Activated naive CD4-positive, alpha-beta T cell treated with anti-CD3 and anti-CD28 coated beads for 36 hours (primary cell): ENCODE measurements around the gene DDRGK1. TPM values are rescaled to one million over a fixed set of nuclear protein-coding genes. Genes with fewer than 3 reads are reported as not detected.

Experiments used
- CTCF ChIA-PET: fragments of 350-600 bp; sonication (Branson Sonifier 250); formaldehyde crosslinking; loops from one replicate; lab custom pipeline; 2021; ENCODE audit warnings: antibody characterized with exemption; lab: Charles Lee
- DNase-seq: peaks from one replicate; pipeline ENCODE4 v3.0.0-alpha.2; 2020
- H3K27ac Mint-ChIP-seq: one replicate; pipeline ENCODE4 v1.8.0; 2021; ENCODE audit warnings: mild to moderate bottlenecking, mixed read lengths
- H3K27me3 Mint-ChIP-seq: one replicate; pipeline ENCODE4 v1.8.0; 2021; ENCODE audit warnings: low read depth, mixed read lengths
- H3K36me3 Mint-ChIP-seq: one replicate; pipeline ENCODE4 v1.8.0; 2021; ENCODE audit warnings: low read depth, mixed read lengths
- H3K4me1 Mint-ChIP-seq: one replicate; pipeline ENCODE4 v1.8.0; 2021; ENCODE audit warnings: low read depth, mixed read lengths
- H3K4me3 Mint-ChIP-seq: one replicate; pipeline ENCODE4 v1.8.0; 2021; ENCODE audit warnings: mild to moderate bottlenecking, moderate library complexity, mixed read lengths
- H3K9me3 Mint-ChIP-seq: one replicate; pipeline ENCODE4 v1.8.0; 2021; ENCODE audit warnings: mixed read lengths
- intact Hi-C: fragments of 100-400 bp; cut with micrococcal nuclease; formaldehyde crosslinking; loops from one replicate; pipeline ENCODE4 v1.15.1; 2023
- total RNA-seq, 2 experiments: library from RNA; stranded (reverse); gene quantifications; one replicate each; pipeline ENCODE4 v1.2.3, GENCODE V29; 2021

The DDRGK1 gene
- total RNA-seq, 2 experiments from 2014 or later: 78.2 to 79.5 TPM

GRCh38 chr20:3172933-3173609, 31.4 kb downstream of the DDRGK1 start, which contains the start of gene LZTS3:
Gene LZTS3, minus strand, starts transcription at chr20:3173549. Its CDS starts 6,386 bp downstream, at chr20:3167163.
- no peak within 1 kb of the TSS for H3K27ac Mint-ChIP-seq
- intact Hi-C loops: loop anchor here (1.0 to 5.0 kb wide), 2 partner anchors 16 to 56 kb away; no protein-coding TSS in a partner anchor
- peak within 1 kb of the TSS; percentile 83 for H3K4me3 Mint-ChIP-seq
- H3K27me3 Mint-ChIP-seq: peaks cover 13% of the 10 kb centered on the region
- H3K9me3 Mint-ChIP-seq: no peaks in the 10 kb centered on the region
- H3K36me3 Mint-ChIP-seq: no peaks in the 10 kb centered on the region
- peaks cover 16% of the 10 kb centered on the region for H3K4me1 Mint-ChIP-seq
- CTCF ChIA-PET: interaction anchor here (0.5 to 0.7 kb wide), 4 partner anchors 28 to 119 kb away, joined by 3 read pairs; no protein-coding TSS in a partner anchor
- DNase-seq: peak; percentile 79

DNA sequence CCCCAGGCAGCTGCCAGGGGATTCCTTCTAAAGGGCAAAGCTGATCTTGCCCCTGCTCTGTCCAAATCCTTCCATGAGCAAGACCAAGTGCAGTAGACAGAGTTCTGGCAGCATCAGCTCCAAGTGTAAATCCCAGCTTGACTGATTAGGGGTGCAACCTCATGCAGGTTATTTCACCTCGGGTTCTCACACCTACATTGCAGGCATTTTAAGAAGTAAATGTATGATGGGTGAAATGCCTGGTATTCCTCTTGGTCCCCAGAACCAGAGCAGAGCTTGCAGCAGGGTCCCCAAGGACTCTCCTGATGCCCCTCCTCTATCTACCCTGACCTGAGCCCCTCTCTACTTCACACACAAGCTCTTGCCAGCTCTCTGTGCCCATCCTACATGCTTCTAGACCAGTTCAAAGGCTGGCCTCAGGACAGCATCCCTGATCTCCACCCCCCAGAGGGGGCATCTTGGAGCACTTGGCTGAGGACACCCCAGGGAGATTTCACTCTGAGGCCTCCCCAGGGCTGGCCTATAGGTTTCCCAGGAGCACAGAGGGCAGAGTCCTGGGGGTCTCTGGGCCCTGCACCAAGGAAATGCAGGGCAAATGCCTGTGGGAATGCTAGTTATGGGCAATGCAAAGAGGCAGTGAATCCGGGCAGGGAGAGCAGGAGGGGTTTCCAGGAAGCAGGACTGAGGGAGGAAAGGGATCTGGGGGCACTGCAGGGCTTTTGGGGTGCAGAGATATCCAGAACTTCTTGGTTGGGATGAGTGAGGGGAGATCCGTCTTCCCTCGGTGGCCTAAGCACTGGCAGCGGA, 32.2 kb downstream of the DDRGK1 start:
- Mint-ChIP-seq H3K27ac (peak overlapping the region; percentile 26), H3K4me3 (peak overlapping the region; percentile 72), H3K9me3 (no peaks in the 10 kb centered on the region), H3K4me1 (peaks cover 18% of the 10 kb centered on the region), H3K27me3 (peaks cover 13% of the 10 kb centered on the region), H3K36me3 (no peaks in the 10 kb centered on the region)
- intact Hi-C loops: loop anchor here (5.0 kb wide), 1 partner anchor 55 kb away; no protein-coding TSS in a partner anchor
- CTCF ChIA-PET: interaction anchor here (0.7 to 0.8 kb wide), 3 partner anchors 29 to 144 kb away, joined by 3 read pairs; no protein-coding TSS in a partner anchor
- DNase-seq: no peak

GRCh38 chr20:3171391-3172125, 32.9 kb downstream of the DDRGK1 start:
- Mint-ChIP-seq H3K36me3 (no peaks in the 10 kb centered on the region), H3K4me1 (peaks cover 20% of the 10 kb centered on the region), H3K4me3 (peak overlapping the region; percentile 72), H3K27ac (no peak overlapping the region), H3K27me3 (peaks cover 13% of the 10 kb centered on the region), H3K9me3 (no peaks in the 10 kb centered on the region)
- intact Hi-C loops: loop anchor here (5.0 kb wide), 1 partner anchor 54 kb away; no protein-coding TSS in a partner anchor
- no peak for DNase-seq
- CTCF ChIA-PET: interaction anchor here (0.8 kb wide), 1 partner anchor 145 kb away, joined by 3 read pairs; no protein-coding TSS in a partner anchor

DNA sequence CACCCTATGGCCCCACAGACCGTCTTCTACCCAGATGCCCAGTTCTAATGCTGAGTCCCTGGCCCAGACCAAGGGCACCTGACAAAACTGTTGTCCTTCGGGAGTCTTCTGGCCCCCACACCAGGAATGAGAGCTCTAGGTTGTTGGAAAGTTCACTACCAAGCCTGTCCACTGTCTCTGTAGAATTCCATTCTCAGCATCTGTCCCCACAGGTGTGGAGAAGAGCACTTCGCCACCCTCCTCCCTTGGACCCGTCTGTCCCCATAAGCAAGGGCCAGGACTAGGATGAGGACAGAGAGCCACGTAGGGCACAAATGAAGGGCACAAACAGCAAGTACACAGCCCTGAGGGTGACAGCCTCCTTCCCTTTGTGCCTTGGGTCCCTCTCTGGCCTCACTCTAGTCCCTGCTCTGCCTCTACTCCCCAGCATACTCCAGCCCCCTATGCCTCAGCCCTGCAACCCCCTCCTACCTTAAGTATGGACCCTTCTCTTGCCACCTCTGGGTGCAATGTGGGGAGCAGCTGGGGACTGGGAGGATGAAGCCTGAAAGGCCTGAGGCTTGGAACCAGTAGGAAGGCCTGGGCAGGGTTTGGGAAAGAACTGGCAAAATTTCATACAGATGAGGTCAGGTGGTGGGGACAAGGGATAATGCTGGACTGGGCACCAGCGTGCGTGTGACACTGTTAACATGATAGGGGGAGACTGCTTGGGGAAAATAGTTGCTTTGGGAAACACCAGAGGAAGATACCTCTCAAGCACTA, 35.5 kb downstream of the DDRGK1 start:
- Mint-ChIP-seq H3K4me1 (peaks cover 13% of the 10 kb centered on the region), H3K9me3 (no peaks in the 10 kb centered on the region), H3K27me3 (peaks cover 6% of the 10 kb centered on the region), H3K4me3 (no peak overlapping the region), H3K27ac (peak overlapping the region; percentile 39), H3K36me3 (no peaks in the 10 kb centered on the region)
- CTCF ChIA-PET: interaction anchor here (0.7 to 1.1 kb wide), 2 partner anchors 11 to 12 kb away, joined by 3 to 6 read pairs; no protein-coding TSS in a partner anchor
- intact Hi-C loops: no loop called here
- no peak for DNase-seq

DNA sequence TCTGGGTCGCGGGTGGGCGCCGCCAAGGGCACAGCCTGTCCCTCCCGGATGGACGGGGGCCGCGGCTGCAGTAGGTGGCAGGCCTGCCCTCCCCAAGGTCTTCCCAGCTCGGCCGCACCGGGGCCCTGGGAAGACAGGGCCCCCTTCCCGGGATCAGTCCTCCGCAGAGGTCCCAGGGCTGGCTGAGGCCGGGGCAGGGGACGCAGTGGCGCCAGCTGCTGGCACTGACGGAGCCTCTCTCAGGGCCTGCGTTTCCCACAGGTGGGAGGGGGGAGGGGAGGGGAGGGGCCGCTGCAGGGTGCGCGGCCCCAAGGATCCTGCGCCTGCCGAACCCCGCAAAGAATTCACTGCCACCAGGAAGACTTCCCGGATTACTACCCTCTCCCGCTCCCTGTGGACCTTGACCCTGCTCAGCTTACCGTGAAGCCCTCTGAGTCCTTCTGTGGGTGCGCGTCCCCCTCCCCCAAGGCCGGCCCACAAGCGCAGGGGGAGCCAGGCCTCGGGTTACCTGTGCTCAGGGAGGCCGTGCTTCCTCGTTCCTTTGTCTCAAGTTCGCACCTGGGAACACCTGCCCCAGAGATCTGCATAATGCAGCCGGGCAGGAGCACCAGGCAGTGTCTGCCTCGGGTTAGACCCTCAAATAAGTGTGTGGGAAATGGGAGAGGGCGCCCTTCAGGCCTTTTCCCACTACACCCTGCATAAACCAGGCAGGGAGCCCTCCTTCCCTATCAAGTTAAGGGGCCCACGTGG, 36.2 kb downstream of the DDRGK1 start:
- H3K9me3 Mint-ChIP-seq: no peaks in the 10 kb centered on the region
- H3K27me3 Mint-ChIP-seq: peaks cover 4% of the 10 kb centered on the region
- DNase-seq: peak; percentile 33
- H3K27ac Mint-ChIP-seq: peak overlapping the region; percentile 39
- H3K4me1 Mint-ChIP-seq: peaks cover 13% of the 10 kb centered on the region
- CTCF ChIA-PET: interaction anchor here (0.5 to 1.3 kb wide), 3 partner anchors 36 to 115 kb away, joined by 3 to 5 read pairs (median 4); no protein-coding TSS in a partner anchor
- H3K36me3 Mint-ChIP-seq: no peaks in the 10 kb centered on the region
- H3K4me3 Mint-ChIP-seq: no peak overlapping the region
- intact Hi-C loops: no loop called here

GRCh38 chr20:3167738-3168078, 36.8 kb downstream of the DDRGK1 start:
- CTCF ChIA-PET: interaction anchor here (0.5 to 1.3 kb wide), 3 partner anchors 36 to 114 kb away, joined by 3 to 5 read pairs (median 4); no protein-coding TSS in a partner anchor
- H3K4me3 Mint-ChIP-seq: peak overlapping the region; percentile 18

GRCh38 chr20:3166913-3167342, 37.6 kb downstream of the DDRGK1 start:
- DNase-seq: no peak
- no peak overlapping the region for H3K27ac Mint-ChIP-seq
- no peaks in the 10 kb centered on the region for H3K9me3 Mint-ChIP-seq
- H3K27me3 Mint-ChIP-seq: peaks cover 4% of the 10 kb centered on the region
- H3K36me3 Mint-ChIP-seq: no peaks in the 10 kb centered on the region
- H3K4me1 Mint-ChIP-seq: peaks cover 8% of the 10 kb centered on the region
- no peak overlapping the region for H3K4me3 Mint-ChIP-seq
- CTCF ChIA-PET: interaction anchor here (1.3 kb wide), 1 partner anchor 37 kb away, joined by 4 read pairs; no protein-coding TSS in a partner anchor
- intact Hi-C loops: no loop called here

More at GRCh38 chr20:3167738-3168078, 36.8 kb downstream of the DDRGK1 start:
- Mint-ChIP-seq H3K36me3 (no peaks in the 10 kb centered on the region), H3K4me1 (peaks cover 13% of the 10 kb centered on the region), H3K27me3 (peaks cover 4% of the 10 kb centered on the region), H3K9me3 (no peaks in the 10 kb centered on the region), H3K27ac (no peak overlapping the region)
- intact Hi-C loops: no loop called here
- no peak for DNase-seq

DNA sequence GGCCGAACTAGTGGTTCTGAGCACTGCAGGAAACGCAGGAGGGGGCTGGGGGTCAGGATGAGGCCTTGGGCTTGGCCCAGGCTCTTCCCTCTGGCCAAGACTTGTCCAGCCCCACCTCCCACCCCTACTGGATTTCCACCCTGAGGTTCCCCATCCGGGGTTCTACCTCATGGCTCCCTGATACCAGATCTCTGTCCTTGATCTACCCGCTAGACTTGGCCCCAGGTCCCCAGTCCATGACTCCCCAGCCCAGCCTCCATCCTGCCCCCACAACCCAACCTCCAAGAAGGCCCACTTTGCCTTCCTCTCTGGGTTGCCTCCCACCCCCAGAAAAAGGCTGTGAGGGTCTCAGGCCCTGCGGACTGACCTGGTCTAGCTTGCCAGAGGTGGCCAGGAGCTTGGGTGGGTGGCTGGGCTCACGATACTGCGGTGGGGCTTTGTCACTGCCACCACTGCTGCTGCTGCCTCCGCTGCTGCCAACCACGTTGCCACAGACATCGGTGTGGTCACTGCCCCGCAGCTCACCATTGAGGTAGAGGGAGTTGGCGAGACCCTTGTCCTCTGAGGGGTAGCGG, 38.1 kb downstream of the DDRGK1 start:
- Mint-ChIP-seq H3K4me1 (peaks cover 8% of the 10 kb centered on the region), H3K27ac (no peak overlapping the region), H3K36me3 (no peaks in the 10 kb centered on the region), H3K9me3 (no peaks in the 10 kb centered on the region), H3K4me3 (no peak overlapping the region), H3K27me3 (peaks cover 4% of the 10 kb centered on the region)
- CTCF ChIA-PET: no interaction called here
- intact Hi-C loops: no loop called here
- no peak for DNase-seq

- Mint-ChIP-seq H3K4me3 (no peak overlapping the region), H3K27me3 (peaks cover 4% of the 10 kb centered on the region), H3K27ac (no peak overlapping the region), H3K36me3 (no peaks in the 10 kb centered on the region), H3K4me1 (peaks cover 8% of the 10 kb centered on the region), H3K9me3 (no peaks in the 10 kb centered on the region)
- intact Hi-C loops: no loop called here
- no peak for DNase-seq
- CTCF ChIA-PET: interaction anchor here (1.2 kb wide), 1 partner anchor 55 kb away, joined by 3 read pairs; no protein-coding TSS in a partner anchor
Observed at GRCh38 chr20:3165473-3166337, 38.8 kb downstream of the DDRGK1 start.
